ENCODE data around the gene P2RX2. TPM values are rescaled to one million over a fixed set of nuclear protein-coding genes. Genes with fewer than 3 reads are reported as not detected.
"Not testable (repeated sequence)": the region's sequence is repeated elsewhere in the genome, so short reads cannot be mapped to it uniquely, and the experiment has no call there.

The P2RX2 gene
- total and polyA plus RNA-seq, 4 donors = not detected

DNA sequence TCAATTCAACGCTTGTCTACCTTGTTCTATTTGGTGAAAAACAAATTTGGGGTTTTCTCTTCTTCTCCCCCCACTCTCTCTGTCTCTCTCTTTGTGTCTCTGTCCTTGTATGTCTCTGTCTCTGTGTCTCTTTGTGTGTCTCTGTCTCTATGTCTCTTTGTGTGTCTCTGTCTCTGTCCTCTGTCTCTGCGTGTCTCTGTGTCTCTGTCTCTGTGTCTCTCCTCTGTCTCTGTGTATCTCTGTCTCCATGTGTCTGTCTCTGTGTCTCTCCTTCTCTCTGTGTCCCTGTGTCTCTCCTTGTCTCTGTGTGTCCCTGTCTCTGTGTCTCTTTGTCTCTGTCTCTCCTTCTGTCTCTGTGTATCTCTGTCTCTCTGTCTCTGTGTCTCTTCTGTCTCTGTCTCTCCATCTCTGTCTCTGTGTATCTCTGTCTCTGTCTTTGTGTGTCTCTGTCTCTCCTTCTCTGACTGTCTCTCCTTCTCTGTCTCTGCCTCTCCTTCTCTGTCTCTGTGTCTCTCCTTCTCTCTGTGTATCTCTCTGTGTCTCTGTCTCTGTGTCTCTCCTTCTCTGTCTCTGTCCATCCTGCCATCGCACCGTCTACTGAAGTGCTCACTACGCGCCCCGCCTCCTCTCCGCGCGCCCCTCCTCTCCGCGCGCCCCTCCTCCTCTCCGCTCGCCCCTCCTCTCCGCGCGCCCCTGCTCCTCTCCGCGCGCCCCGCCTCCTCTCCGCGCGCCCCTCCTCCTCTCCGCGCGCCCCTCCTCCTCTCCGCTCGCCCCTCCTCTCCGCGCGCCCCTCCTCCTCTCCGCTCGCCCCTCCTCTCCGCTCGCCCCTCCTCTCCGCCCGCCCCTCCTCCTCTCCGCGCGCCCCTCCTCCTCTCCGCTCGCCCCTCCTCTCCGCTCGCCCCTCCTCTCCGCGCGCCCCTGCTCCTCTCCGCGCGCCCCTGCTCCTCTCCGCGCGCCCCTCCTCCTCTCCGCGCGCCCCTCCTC, 21.0 kb upstream of the P2RX2 start:
- H3K4me1 ChIP-seq (ENCODE audit: control insufficient read depth in 4 of 4, insufficient read depth in 4 of 4, low read length in 3 of 4) = peaks cover 3 to 29% (median 13%) of the 10 kb centered on the region in 4 donors
- 5% methylated on average over 57 of the region's 58 CpGs for WGBS
- H3K27ac ChIP-seq (ENCODE audit: low read depth in 1 of 2, low read length in 2 of 2) = peak overlapping the region in 1 of 2 donors; percentile 12
- DNase-seq (ENCODE audit: low spot score) = no peak
- no peak overlapping the region for H3K9ac ChIP-seq (ENCODE audit: low read depth in 1 of 2, low read length in 2 of 2)
- H3K4me3 ChIP-seq (ENCODE audit: low read depth in 1 of 3, low read length in 3 of 3) = peak overlapping the region in 2 of 3 donors; percentile 19 to 41
- no peaks in the 10 kb centered on the region for H3K9me3 ChIP-seq (ENCODE audit: control insufficient read depth in 4 of 4, low read length in 3 of 4)
- H3K36me3 ChIP-seq (ENCODE audit: control insufficient read depth in 4 of 4, insufficient read depth in 3 of 4, low read depth in 1 of 4, low read length in 3 of 4) = no peaks in the 10 kb centered on the region
- no peaks in the 10 kb centered on the region for H3K27me3 ChIP-seq (ENCODE audit: control insufficient read depth in 4 of 4, insufficient read depth in 4 of 4, low read length in 3 of 4)
- no peak for TF ChIP-seq NR2F2 (IDR thresholded peaks at IDR 0.05)
- TF ChIP-seq SP1 (IDR thresholded peaks at IDR 0.05) = peak; percentile 26

DNA sequence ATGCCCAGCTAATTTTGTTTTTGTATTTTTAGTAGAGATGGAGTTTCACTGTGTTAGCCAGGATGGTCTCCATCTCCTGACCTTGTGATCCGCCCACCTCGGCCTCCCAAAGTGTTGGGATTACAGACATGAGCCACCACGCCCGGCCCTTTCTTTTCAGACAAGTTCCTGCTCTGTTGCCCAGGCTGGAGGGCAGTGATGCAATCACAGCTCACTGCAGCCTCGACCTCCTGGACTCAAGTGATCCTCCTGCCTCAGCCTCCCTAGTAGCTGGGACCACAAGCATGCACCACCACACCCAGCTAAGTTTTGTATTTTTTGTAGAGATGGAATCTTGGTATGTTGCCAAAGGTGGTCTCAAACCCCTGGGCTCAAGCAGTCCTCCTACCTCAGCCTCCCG, 19.1 kb upstream of the P2RX2 start:
- not testable (repeated sequence) for H3K9ac ChIP-seq (ENCODE audit: low read depth in 1 of 2, low read length in 2 of 2); H3K4me3 ChIP-seq (ENCODE audit: low read depth in 1 of 3, low read length in 3 of 3); H3K27me3 ChIP-seq (ENCODE audit: control insufficient read depth in 4 of 4, insufficient read depth in 4 of 4, low read length in 3 of 4); DNase-seq (ENCODE audit: low spot score); H3K36me3 ChIP-seq (ENCODE audit: control insufficient read depth in 4 of 4, insufficient read depth in 3 of 4, low read depth in 1 of 4, low read length in 3 of 4); H3K27ac ChIP-seq (ENCODE audit: low read depth in 1 of 2, low read length in 2 of 2); H3K9me3 ChIP-seq (ENCODE audit: control insufficient read depth in 4 of 4, low read length in 3 of 4)
- WGBS = 82% methylated on average over 6 of the region's 6 CpGs
- H3K4me1 ChIP-seq (ENCODE audit: control insufficient read depth in 4 of 4, insufficient read depth in 4 of 4, low read length in 3 of 4) = peaks cover 6 to 30% (median 18%) of the 10 kb centered on the region in 4 donors

DNA sequence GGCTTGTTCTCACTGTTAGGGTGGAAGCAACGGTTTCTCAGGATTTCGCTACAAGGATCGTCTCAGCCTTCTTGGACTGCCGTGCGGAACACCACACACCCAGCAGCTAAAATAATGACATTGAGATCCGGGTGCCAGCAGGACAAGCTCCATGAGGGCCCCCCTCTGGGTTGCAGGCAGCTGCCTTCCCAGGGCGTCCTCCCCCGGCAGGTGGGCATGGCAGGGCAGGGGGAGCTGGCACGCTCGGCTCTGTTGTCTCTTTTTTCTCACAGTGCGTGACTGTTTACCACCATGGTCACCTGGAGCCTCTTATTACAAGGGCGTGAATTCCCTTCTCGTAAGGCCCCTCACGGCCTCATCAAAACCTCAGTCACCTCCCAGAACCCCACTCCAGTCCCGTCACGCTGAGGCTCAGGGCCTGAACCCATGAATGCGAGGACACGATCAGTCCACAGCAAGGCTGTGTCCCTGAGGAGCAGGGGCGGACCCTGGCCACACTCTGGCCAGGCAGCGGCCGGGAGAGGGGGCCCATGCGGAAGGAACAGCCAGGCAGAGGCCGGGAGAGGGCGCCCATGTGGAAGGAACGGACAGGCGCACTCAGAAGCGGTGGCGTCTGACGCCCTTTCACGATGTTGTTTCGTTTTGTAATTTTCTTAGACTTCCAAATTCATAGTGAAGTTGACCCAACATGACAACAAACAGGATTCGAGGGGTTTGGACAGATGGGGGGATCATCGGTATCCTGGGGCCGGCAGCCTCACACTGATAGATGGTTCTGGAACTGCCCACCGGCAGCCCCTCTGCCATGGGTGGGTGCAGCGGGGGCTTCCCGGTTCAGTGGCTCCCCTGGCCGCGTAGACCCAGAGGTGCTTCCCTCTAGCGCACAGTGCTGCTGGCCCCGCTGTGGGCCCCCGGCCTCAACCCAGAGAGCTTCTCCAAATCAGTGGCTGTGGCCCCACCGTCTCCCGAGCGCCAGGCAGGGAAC, 18.2 kb upstream of the P2RX2 start:
- H3K4me3 ChIP-seq (ENCODE audit: low read depth in 1 of 3, low read length in 3 of 3) = peak overlapping the region; percentile 39 to 75 (median 65)
- peak overlapping the region; percentile 57 to 75 for H3K27ac ChIP-seq (ENCODE audit: low read depth in 1 of 2, low read length in 2 of 2)
- peaks cover 7 to 39% (median 22%) of the 10 kb centered on the region in 4 donors for H3K4me1 ChIP-seq (ENCODE audit: control insufficient read depth in 4 of 4, insufficient read depth in 4 of 4, low read length in 3 of 4)
- peak; percentile 58 for DNase-seq (ENCODE audit: low spot score)
- WGBS = 42% methylated on average over 45 of the region's 45 CpGs
- H3K27me3 ChIP-seq (ENCODE audit: control insufficient read depth in 4 of 4, insufficient read depth in 4 of 4, low read length in 3 of 4) = no peaks in the 10 kb centered on the region
- no peaks in the 10 kb centered on the region for H3K36me3 ChIP-seq (ENCODE audit: control insufficient read depth in 4 of 4, insufficient read depth in 3 of 4, low read depth in 1 of 4, low read length in 3 of 4)
- no peaks in the 10 kb centered on the region for H3K9me3 ChIP-seq (ENCODE audit: control insufficient read depth in 4 of 4, low read length in 3 of 4)
- peak overlapping the region; percentile 60 to 74 for H3K9ac ChIP-seq (ENCODE audit: low read depth in 1 of 2, low read length in 2 of 2)
- TF ChIP-seq SP1 (IDR thresholded peaks at IDR 0.05) = peak; percentile 31
- TF ChIP-seq, protein P1, sequence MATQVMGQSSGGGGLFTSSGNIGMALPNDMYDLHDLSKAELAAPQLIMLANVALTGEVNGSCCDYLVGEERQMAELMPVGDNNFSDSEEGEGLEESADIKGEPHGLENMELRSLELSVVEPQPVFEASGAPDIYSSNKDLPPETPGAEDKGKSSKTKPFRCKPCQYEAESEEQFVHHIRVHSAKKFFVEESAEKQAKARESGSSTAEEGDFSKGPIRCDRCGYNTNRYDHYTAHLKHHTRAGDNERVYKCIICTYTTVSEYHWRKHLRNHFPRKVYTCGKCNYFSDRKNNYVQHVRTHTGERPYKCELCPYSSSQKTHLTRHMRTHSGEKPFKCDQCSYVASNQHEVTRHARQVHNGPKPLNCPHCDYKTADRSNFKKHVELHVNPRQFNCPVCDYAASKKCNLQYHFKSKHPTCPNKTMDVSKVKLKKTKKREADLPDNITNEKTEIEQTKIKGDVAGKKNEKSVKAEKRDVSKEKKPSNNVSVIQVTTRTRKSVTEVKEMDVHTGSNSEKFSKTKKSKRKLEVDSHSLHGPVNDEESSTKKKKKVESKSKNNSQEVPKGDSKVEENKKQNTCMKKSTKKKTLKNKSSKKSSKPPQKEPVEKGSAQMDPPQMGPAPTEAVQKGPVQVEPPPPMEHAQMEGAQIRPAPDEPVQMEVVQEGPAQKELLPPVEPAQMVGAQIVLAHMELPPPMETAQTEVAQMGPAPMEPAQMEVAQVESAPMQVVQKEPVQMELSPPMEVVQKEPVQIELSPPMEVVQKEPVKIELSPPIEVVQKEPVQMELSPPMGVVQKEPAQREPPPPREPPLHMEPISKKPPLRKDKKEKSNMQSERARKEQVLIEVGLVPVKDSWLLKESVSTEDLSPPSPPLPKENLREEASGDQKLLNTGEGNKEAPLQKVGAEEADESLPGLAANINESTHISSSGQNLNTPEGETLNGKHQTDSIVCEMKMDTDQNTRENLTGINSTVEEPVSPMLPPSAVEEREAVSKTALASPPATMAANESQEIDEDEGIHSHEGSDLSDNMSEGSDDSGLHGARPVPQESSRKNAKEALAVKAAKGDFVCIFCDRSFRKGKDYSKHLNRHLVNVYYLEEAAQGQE (IDR thresholded peaks at IDR 0.05) = no peak
- TF ChIP-seq RXRA (IDR thresholded peaks at IDR 0.05) = peak in 1 of 2 donors; percentile 28
- TF ChIP-seq HNF4G (IDR thresholded peaks at IDR 0.05) = no peak
- TF ChIP-seq, protein P2, sequence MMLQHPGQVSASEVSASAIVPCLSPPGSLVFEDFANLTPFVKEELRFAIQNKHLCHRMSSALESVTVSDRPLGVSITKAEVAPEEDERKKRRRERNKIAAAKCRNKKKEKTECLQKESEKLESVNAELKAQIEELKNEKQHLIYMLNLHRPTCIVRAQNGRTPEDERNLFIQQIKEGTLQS (IDR thresholded peaks at IDR 0.05) = no peak
- no peak for TF ChIP-seq FOXA2 (IDR thresholded peaks at IDR 0.05)
- peak; percentile 86 to 88 for TF ChIP-seq RAD21 (IDR thresholded peaks at IDR 0.05)
- no peak for TF ChIP-seq JUND (IDR thresholded peaks at IDR 0.05)
- no peak for TF ChIP-seq NR2F2 (IDR thresholded peaks at IDR 0.05)
- no peak for TF ChIP-seq TAF1 (conservative IDR thresholded peaks at IDR 0.05)
- TF ChIP-seq YY1 (IDR thresholded peaks at IDR 0.05) = peak; percentile 37
- TF ChIP-seq, protein P3, sequence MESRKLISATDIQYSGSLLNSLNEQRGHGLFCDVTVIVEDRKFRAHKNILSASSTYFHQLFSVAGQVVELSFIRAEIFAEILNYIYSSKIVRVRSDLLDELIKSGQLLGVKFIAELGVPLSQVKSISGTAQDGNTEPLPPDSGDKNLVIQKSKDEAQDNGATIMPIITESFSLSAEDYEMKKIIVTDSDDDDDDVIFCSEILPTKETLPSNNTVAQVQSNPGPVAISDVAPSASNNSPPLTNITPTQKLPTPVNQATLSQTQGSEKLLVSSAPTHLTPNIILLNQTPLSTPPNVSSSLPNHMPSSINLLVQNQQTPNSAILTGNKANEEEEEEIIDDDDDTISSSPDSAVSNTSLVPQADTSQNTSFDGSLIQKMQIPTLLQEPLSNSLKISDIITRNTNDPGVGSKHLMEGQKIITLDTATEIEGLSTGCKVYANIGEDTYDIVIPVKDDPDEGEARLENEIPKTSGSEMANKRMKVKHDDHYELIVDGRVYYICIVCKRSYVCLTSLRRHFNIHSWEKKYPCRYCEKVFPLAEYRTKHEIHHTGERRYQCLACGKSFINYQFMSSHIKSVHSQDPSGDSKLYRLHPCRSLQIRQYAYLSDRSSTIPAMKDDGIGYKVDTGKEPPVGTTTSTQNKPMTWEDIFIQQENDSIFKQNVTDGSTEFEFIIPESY (IDR thresholded peaks at IDR 0.05) = no peak
- TF ChIP-seq FOXA1 (IDR thresholded peaks at IDR 0.05) = no peak
- TF ChIP-seq HNF4A (conservative IDR thresholded peaks at IDR 0.05) = peak in 1 of 2 donors; percentile 17
- TF ChIP-seq GABPA (IDR thresholded peaks at IDR 0.05 in 1 of 2, conservative IDR thresholded peaks at IDR 0.05 in 1 of 2) = no peak
- TF ChIP-seq, protein P4, sequence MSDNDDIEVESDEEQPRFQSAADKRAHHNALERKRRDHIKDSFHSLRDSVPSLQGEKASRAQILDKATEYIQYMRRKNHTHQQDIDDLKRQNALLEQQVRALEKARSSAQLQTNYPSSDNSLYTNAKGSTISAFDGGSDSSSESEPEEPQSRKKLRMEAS (IDR thresholded peaks at IDR 0.05) = no peak
- no peak for TF ChIP-seq EGR1 (IDR thresholded peaks at IDR 0.05; ENCODE audit: low read depth in 2 of 2)

All from liver (tissue), 9 donors.